ENCODE results near the gene MBTD1.

GRCh38 chr17:51189162-51189561, 70.7 kb downstream of the MBTD1 start:
- TF ChIP-seq SUZ12 (IDR thresholded peaks at IDR 0.05; ENCODE audit: extremely low read depth, insufficient read depth, insufficient read length) (no peak), ZNF274 (IDR thresholded peaks at IDR 0.05; ENCODE audit: low read depth, low read length) (no peak)

All from NT2/D1 (cell line).